Choroid plexus epithelial cell (primary cell): ENCODE results near the gene DIP2C.

Experiments
- DNase-seq: peaks from one replicate; pipeline ENCODE4 v3.0.0-alpha.2; 2010; ENCODE audit warnings: low read depth
- H3K4me3 ChIP-seq: 2 replicates; pipeline ENCODE4 v1.5.1; 2011; ENCODE audit warnings: low read depth, mild to moderate bottlenecking, control low read depth, low read length, moderate library complexity
- TF ChIP-seq, protein P1 (sequence below): conservative IDR thresholded peaks from 2 replicates; pipeline ENCODE4 v1.5.1; 2011; ENCODE audit warnings: low read depth, mild to moderate bottlenecking, control low read depth, inconsistent platforms, low read length, moderate library complexity

The DIP2C gene

DNA sequence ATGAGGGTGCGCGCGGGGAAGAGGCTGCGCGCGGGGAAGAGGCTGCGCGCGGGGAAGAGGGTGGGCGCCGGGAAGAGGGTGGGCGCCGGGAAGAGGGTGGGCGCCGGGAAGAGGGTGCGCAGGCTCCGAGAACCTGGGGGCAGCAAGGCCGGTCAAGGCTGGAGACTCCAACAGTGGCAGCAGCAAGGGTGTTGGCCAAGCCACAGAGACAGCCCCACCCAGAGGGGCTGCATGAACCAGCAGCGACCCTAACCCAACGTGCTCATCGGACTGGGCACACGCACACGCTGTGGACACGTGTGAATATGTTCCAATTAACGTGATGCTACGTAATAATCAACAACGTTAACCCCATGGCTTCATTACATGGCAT lies 48.8 kb downstream of the DIP2C start:
- TF ChIP-seq, protein P1, sequence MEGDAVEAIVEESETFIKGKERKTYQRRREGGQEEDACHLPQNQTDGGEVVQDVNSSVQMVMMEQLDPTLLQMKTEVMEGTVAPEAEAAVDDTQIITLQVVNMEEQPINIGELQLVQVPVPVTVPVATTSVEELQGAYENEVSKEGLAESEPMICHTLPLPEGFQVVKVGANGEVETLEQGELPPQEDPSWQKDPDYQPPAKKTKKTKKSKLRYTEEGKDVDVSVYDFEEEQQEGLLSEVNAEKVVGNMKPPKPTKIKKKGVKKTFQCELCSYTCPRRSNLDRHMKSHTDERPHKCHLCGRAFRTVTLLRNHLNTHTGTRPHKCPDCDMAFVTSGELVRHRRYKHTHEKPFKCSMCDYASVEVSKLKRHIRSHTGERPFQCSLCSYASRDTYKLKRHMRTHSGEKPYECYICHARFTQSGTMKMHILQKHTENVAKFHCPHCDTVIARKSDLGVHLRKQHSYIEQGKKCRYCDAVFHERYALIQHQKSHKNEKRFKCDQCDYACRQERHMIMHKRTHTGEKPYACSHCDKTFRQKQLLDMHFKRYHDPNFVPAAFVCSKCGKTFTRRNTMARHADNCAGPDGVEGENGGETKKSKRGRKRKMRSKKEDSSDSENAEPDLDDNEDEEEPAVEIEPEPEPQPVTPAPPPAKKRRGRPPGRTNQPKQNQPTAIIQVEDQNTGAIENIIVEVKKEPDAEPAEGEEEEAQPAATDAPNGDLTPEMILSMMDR, result no peak
- no peak for DNase-seq
- H3K4me3 ChIP-seq, result no peak overlapping the region

DNA sequence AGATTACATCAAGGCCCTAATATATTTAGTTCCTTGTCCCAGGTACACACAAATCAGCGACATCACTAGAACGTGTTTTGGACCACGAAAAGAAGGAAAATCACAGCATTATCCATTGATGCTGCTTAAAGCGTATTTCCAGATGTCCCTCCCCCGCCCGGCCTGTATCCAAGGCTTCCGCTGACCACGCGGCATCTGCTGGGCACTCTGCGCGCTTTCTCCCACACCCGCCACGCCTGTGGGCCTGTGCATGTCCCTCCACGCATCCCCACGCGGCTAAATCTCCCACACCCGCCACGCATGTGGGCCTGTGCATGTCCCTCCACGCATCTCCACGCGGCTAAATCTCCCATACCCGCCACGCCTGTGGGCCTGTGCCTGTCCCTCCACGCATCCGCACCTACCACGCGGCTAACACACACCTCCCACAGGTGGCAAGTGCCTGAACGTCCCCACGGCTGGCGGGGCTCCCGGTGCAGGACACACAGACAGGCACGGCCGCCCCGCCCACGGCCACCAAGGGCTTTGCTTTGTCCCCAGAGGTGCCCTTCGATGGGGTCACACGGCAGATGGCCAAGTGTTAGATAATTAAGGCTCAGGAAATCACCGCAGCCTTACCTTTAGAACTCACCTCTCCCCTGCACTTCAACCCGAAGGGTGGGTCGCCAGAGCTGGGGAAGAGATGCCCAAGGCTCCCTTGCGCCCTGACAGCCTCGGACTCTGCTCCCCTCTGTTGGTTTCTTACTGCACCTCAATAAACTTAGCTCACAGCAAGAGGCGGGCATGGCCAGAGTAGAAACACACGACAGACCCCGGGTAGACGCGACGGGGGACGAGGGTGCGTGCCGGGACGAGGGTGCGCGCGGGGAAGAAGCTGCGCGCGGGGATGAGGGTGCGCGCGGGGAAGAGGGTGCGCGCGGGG lies 49.5 kb downstream of the DIP2C start:
- TF ChIP-seq, protein P1, result no peak
- no peak for DNase-seq
- no peak overlapping the region for H3K4me3 ChIP-seq

DNA sequence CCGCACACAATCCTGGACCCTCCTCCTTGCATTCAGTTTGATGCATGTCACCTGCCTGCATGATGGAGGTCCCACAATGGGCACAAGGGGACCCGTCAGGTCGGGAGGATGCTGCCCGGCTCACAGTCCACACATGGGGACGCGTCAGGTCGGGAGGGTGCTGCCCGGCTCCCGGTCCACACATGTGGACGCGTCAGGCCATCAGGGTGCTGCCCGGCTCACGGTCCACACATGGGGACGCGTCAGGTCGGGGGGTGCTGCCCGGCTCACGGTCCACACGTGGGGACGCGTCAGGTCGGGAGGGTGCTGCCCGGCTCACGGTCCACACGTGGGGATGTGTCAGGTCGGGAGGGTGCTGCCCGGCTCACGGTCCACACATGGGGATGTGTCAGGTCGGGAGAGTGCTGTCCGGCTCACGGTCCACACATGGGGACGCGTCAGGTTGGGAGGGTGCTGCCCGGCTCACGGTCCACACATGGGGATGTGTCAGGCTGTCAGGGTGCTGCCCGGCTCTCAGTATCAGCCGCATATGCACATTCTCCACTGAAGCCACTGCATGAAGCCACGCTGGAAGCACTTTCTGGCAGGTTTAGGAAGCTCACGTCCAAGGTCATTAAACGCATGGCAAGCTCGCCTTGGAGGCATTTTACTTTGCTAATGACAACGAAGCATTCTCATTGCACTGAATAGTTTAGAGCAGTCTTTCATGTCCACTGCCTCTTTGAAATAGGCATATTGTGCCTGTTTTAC lies 50.3 kb downstream of the DIP2C start:
- DNase-seq, result no peak
- TF ChIP-seq, protein P1, result no peak
- no peak overlapping the region for H3K4me3 ChIP-seq

DNA sequence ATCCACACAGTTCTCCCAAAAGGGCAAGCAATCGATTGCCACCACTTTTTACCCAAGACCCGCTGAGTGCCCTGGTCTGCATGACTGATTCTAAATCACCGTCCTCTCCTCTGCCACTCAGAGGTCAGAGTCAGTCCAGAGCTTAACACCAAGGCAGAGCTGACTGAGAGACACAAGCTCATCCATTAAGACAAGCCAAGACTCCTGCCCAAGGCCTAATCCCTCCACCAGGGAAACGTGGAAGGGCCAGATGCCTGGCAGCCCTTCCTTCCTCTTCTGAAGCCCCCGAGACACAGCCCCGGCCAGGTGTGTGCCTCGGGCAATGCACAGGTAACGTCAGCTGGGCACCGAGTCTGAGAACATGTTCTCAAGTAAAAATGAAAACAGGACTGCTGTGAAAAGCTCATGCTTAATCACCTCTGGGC lies 51.7 kb downstream of the DIP2C start:
- TF ChIP-seq, protein P1, result no peak
- no peak for DNase-seq
- H3K4me3 ChIP-seq, result no peak overlapping the region

DNA sequence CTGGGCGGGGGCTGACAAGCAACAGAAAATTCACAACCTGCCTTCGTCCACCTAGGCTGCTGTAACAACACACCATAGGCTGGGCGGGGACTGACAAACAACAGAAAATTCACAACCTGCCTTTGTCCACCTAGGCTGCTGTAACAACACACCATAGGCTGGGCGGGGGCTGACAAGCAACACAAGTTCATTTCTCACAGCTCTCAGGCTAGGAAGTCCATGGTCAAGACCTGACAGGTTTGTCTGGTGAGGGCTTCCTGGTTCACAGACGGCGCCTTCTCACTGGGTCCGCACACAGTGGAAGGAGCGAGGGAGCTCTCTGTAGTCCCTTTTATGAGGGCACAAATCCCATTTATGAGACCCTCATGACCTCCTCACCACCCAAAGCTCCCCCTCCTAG lies 52.2 kb downstream of the DIP2C start:
- no peak for DNase-seq
- no peak overlapping the region for H3K4me3 ChIP-seq
- TF ChIP-seq, protein P1, result no peak

DNA sequence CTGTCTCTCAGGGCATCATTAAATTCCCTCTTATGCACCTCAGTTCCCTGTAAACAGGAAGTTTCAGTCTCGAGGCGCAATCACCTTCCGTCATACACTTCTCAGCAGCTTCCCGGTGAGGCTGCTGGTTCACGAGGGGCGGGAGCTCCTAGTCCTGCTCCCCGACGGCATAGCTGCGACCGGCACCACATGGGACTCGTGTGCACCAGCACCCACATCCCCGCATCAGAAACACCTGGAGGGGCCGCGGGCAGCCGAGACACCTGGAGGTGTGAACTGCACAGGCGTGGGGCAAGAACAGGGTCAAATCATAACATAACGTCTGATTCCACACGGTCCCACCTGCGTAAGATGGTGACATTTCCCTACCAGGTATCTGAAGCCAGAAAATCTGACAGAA lies 52.7 kb downstream of the DIP2C start:
- DNase-seq, result no peak
- TF ChIP-seq, protein P1, result no peak

More for the DNA sequence above, 52.7 kb downstream of the DIP2C start:
- H3K4me3 ChIP-seq, result no peak overlapping the region
